GM11168 (cell line): Measurements from ENCODE around the gene NHLH1.

Experiments
- in situ Hi-C: fragments of 300-500 bp; cut with MboI; formaldehyde crosslinking; loops from one replicate; pipeline ENCODE4 v1.12.0; 2022; ENCODE audit warnings: low sequenced_read_pairs; ENCODE audit not compliant: unreplicated experiment

The NHLH1 gene

DNA sequence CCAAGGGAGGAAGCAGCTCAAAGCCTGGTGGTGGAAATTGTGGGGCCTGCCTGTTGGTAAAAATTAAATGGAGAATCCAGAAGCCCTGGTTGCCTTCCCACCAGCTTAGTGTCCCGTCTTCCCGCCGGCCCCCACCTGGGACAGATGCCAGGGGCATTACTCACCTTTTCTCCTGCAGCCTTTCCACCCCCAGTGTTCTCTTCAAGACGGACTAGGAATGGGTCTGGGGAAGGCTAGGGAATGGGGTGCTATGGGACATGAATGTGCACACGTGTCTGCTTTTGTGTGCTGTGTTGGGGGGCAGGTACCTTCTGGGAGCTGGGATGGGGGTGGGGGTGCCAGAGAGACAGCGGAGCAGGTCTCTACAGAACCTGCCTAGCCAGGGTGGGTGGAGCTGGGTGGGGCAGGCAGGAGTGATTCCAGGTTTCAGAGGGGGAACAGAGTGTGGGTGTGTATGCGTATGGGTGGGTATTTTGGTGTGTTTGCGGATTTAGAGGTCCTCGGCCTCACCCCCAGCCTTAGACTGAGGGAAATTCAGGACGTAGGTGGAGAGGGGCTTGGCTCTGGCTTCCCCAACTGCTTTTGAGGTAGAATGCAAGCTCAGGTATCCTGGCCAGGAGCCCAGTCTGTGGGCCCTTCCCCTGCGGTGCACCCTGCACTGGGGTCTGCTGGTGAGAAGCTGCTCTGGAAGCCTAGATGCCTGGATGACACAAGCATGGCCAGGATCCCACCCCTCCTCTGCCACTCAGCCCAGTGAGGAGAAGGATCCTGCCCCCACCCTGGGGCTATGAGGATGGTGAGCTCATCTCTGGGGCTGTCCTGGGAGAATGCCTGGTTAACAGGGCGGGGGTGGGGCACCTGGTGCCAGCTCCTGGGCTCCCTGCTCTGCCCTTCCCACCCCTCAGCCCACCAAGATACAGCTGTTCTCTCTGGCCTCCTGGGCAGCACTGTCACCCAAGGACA lies 41.2 kb downstream of the NHLH1 start:
- in situ Hi-C loops: no loop called here

DNA sequence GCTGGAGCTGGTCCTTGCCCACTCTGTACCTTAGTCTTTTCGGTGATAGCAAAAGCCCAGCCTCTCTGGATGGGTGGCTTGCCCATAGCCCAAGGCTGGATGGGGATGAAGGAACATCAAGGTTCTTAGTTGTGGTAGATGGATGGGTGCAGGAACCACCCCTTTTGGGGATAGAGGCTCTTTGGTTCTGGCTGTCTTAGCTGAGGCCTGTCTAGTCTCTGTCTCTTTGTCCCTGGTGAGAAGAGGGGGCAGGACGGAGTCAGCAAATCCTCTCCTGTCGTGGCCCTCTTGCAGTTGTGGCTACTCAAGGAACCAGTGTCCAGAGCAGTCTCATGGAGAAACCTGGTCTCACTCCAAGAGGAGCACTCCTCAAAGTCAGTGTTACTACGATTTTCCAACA lies 42.0 kb downstream of the NHLH1 start:
- in situ Hi-C loops: no loop called here

DNA sequence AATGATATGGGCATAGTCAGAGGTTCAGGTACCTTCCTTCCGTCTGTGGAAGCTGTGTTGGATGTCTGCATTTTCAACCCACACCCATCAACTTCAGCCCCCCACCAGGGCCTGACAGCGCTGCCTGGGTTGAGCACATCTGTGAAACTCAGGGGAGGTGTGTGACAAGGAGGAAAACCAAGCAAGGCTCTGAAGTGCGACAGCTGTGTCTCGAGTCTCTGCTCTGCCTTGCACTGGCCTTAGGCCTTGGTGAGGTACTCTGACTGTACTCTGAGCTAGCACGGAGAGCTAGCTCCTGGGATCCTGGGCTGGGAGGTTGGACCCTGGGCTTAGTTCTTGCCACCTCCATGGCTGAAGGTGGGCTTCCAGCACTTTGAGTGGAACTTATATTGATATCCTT lies 42.6 kb downstream of the NHLH1 start:
- in situ Hi-C loops: no loop called here

DNA sequence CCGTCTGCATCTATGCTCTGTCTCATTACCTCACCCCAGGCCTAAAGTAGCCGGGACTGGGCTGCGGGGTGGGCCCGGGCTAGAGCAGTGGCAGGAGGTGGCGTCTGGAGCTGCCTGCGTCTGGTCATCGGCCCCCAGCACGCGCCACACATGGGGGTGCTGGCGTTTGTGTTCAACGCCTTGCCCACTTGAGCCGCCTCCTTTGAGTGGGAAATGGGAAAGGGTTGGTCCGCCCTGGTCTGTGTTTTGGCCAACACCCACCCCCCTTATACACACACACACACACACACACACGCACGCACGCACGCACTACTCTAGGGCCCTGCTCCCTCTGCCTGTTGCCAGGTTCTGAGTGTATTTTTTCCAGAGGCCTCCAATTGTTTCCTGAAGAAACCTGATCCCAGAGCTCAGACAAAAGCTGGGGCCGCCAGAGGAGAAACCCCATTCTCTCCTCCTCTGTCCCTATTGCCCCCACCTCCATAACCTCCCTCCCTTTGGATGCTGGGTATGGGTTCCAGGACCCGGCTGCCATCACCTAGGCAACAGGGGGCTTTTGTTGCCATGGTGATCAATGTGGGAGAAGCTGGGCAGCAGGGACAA lies 43.6 kb downstream of the NHLH1 start:
- in situ Hi-C loops: no loop called here

DNA sequence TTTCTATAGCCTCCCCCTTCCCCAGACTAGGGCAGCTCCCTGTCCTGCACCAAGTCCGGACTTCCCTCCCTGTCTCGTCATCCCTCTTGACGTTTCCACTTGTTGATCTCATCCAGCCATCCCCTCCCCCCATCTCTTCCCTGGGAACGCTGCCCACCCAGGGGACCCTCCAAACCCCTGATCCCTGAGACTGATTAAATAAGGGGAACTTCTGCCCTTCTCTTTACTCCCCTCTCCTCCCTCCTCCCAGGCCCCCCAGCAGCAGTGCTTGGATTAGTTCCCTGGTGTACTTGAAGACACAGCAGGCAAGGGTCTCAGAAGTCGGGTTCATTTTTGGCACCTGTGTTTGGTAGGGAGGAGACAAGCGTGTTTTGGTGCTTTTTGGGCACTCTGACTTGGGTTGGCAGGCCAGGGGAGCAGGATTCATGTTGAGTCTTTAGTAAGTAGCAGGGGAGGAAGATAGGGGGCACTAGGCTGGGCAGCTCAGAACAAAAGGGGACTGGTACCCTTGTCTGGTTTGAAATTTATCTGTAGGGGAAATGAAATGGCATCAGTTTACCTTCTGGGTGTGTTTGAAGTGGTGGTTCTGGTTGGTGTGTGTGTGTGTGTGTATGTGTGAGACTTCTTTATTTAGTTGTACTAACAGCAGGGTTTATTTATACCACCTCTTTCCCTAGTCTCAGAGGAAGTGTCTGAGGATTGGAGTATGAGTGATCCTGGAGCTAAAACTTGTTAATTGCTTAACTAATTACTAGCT lies 44.6 kb downstream of the NHLH1 start:
- in situ Hi-C loops: no loop called here

DNA sequence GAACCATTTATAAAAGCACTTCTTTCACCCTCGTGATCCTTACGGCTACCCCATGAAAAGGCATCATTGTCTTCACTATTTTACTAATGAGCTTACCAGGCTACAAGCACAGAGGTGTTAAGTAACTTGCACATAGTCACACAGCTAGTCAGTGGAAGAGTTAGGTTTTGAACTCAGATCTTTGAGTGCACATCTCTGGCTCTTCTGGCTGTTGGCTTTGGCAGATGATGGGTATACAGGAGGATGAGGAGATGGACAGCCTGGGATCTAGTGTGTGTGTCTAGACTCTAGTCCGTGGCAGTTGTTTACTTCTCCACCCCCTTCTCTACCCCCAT lies 45.1 kb downstream of the NHLH1 start:
- in situ Hi-C loops: no loop called here

DNA sequence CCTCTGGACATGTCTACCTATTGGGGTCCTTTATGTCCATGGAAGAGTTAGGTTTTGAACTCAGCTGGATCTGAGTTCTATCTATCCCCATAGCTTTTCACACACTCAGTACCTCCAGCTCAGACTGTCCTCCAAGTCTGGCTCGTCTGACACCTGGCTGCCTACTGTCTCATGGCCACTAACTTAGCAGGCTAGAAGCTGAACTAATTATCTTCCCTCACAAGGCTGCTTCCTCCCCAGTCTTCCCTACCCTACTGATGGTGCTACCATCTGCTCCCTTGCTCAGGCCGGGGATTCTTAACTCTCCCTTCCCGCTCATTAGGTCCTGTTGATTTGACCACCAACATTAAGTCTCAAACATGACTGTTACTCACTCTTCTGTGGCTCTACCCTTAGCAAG lies 46.8 kb downstream of the NHLH1 start:
- in situ Hi-C loops: no loop called here

DNA sequence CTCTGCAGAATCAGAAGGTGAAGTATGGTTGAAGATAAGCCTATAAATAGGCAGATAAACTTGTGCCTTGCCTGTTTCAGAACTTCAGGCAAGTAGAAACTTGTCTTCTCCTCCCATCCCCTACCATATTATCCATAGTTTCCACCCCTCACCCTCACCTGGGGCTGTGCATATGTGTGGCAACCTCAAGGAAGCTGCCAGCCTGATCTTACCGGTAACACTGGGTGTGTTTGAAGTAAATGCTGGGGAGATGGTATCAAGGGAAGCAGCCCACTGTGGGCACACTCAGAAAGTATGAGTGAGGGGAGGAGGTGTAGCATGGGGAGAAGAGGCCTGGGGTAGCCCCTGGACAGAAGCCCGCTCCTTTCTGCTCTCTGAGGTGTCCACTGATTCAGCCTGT lies 48.0 kb downstream of the NHLH1 start:
- in situ Hi-C loops: no loop called here

DNA sequence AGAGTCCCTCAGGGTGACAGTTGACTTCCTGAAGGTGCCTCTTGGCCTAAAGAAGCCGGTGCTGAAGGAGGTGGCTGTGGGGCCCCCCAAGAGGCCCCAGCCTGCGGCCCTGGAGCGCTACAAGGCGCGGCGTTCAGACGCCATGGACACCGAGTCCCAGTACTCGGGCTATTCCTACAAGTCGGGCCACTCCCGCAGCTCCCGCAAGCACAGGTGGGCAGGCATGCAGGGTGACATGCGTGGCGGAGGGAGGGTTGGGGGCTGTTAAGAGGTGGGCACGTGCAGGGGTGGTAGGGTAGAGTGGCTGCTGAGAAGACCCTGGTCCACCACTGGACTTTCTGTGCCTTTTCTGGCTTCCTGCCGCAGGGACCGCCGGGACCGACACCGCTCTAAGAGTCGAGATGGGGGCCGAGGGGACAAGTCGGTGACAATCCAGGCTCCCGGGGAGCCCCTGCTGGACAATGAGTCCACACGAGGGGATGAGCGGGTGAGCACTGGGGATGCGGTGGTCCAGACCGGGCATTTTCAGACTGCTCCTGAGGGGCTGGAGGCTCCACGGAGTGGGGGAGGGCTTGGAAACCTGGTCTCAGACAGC lies 48.9 kb downstream of the NHLH1 start:
- in situ Hi-C loops: no loop called here

DNA sequence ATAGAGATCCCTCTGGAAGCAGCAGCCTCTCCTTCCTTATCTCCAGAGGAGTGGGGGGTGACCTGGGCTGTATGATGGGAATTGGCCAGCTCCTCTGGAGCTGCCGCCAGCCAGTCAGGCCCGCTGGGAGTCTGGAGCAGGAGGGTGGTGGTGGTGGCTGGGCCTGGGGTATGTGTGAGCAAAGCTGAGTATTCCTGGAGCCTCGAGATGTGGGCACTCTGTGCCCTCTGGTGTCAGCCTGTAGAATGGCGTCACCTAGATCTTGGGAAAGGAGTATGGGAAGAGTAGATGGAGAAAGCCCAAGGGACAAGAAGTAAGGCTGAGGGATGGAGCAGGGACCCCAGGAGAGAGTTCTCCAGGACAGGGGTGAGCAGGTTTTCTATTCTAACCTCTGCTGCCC lies 49.5 kb downstream of the NHLH1 start:
- in situ Hi-C loops: no loop called here

DNA sequence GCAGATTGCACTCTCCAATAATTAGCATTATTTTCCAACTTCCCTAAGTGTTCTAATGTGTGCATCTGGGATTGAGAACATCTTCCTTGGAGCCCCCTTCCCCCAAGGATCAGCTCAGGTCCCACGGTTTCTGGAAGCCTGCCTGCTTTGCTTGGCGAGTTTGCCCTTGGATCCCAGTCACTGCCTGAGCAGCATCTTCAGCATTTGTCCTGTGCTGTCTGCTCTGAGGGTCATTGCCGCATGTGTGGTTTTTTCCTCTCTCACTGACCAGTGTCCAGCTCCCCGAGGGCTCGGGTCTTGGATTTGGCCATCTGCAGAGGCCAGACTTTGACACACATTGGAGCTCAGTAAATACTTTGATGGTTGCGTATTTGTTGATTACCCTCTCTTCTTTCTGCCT lies 51.6 kb downstream of the NHLH1 start:
- in situ Hi-C loops: no loop called here

DNA sequence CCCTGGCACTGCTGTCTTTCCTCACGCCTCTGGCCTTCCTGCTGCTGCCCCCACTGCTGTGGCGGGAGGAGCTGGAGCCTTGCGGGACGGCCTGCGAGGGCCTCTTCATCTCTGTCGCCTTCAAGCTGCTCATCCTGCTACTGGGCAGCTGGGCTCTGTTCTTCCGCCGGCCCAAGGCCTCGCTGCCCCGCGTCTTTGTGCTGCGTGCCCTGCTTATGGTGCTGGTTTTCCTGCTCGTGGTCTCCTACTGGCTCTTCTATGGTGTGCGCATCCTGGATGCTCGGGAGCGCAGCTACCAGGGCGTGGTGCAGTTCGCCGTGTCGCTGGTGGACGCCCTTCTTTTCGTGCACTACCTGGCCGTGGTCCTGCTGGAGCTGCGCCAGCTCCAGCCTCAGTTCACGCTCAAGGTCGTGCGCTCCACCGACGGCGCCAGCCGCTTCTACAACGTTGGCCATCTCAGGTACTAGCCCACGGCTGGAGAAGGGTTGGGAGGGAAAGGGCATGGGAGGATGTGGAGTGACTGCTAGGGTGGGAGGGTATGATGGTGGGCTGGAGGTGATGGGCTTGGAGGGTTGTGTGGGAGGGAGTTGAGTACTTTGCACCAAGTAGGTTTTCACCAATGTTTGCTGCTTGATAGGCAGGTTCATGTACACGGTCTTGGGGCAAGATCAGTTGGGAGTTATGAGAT lies 52.4 kb downstream of the NHLH1 start:
- in situ Hi-C loops: no loop called here

DNA sequence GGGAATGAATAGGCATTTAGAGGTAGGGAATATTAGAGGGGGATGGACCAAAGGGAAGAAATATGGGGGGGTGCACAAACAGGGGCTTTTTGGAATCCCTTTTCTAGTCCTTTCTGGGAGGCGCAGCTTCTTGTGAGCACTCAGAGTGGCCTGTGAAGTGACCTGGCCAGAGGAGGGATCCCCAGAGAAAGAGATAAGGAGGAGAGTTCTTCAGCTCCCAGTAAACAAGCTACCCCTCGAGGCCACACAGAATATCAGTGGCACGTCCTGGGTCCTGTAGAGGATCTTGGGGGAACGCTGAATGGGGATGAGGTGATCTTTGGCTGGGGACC lies 52.9 kb downstream of the NHLH1 start:
- in situ Hi-C loops: no loop called here

DNA sequence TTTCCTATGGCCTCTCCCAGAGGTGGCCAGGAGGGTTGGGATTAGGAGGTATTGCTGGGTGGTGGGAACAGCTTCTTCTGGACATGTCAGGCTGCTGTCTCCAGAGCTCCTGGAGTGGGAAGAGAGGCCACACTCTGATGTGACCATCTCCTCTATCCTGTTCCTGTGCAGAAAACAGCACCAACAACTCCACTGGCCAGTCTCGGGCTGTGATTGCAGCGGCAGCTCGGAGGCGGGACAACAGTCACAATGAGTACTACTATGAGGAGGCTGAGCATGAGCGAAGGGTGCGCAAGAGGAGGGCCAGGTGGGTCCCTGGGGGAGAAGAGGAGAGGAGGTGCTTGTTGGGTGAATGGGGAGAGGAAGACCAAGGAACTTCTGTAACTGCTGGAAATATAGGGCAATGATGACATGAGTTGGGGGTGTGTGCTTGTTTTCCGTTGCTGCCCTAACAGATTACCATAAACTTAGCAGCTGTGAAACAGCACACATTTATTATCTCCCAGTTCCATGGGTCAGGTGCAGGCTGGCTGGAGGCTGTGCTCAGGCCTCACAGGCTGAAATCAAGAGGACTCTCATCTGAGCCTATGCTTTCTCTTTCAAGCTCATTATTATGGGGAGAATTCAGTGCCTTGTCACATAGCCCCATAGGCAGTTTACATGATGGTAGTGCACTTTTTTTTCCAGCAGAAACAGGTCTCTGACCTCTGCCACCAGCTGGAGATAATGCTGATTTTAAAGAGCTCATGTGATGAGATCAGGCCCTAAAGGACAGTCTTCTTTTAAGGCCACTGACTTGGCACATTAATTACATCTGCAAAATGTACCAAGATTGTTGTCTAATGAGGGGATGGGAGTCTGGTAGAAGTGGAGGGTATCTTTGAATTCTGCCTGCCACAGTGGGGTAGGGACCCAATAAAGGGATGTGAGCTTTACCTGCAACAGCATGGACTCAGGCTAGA lies 54.3 kb downstream of the NHLH1 start:
- in situ Hi-C loops: no loop called here

DNA sequence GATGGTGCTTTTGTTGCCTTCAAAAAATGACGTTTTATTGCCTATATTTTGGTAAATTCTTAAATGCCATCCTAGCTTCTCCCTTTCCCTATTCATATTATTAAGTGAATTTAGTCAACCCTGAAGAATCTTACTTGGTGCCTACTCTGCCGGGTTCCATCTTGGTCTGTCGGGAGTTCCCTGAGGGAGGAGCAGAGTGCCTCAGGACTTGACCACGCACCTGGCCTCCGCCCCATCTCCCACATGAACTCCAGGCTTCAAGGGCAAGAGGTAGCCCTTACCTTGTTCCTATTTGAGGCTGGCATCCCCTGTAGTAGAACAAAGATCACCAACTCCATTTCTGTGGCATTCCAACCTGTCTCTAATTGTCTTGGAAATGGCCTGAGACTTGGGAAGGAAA lies 55.0 kb downstream of the NHLH1 start:
- in situ Hi-C loops: no loop called here
